GM12872 (cell line): ENCODE measurements around the gene PAPPA2.
A peak's percentile ranks its signal among the peaks of the same experiment; 100 is the strongest.

Source experiments
- TF ChIP-seq, protein P1 (sequence below): IDR thresholded peaks from 3 replicates; pipeline ENCODE4 v1.5.1; 2011; ENCODE audit warnings: low read depth, mild to moderate bottlenecking, low read length, moderate library complexity; ENCODE audit not compliant: insufficient read depth

PAPPA2 gene

GRCh38 chr1:176448340-176448739, 14.6 kb upstream of the PAPPA2 start:
- TF ChIP-seq, protein P1, sequence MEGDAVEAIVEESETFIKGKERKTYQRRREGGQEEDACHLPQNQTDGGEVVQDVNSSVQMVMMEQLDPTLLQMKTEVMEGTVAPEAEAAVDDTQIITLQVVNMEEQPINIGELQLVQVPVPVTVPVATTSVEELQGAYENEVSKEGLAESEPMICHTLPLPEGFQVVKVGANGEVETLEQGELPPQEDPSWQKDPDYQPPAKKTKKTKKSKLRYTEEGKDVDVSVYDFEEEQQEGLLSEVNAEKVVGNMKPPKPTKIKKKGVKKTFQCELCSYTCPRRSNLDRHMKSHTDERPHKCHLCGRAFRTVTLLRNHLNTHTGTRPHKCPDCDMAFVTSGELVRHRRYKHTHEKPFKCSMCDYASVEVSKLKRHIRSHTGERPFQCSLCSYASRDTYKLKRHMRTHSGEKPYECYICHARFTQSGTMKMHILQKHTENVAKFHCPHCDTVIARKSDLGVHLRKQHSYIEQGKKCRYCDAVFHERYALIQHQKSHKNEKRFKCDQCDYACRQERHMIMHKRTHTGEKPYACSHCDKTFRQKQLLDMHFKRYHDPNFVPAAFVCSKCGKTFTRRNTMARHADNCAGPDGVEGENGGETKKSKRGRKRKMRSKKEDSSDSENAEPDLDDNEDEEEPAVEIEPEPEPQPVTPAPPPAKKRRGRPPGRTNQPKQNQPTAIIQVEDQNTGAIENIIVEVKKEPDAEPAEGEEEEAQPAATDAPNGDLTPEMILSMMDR: no peak

GRCh38 chr1:176450526-176450925, 12.4 kb upstream of the PAPPA2 start:
- TF ChIP-seq, protein P1: no peak

GRCh38 chr1:176456795-176457194, 6.2 kb upstream of the PAPPA2 start:
- TF ChIP-seq, protein P1: no peak

DNA sequence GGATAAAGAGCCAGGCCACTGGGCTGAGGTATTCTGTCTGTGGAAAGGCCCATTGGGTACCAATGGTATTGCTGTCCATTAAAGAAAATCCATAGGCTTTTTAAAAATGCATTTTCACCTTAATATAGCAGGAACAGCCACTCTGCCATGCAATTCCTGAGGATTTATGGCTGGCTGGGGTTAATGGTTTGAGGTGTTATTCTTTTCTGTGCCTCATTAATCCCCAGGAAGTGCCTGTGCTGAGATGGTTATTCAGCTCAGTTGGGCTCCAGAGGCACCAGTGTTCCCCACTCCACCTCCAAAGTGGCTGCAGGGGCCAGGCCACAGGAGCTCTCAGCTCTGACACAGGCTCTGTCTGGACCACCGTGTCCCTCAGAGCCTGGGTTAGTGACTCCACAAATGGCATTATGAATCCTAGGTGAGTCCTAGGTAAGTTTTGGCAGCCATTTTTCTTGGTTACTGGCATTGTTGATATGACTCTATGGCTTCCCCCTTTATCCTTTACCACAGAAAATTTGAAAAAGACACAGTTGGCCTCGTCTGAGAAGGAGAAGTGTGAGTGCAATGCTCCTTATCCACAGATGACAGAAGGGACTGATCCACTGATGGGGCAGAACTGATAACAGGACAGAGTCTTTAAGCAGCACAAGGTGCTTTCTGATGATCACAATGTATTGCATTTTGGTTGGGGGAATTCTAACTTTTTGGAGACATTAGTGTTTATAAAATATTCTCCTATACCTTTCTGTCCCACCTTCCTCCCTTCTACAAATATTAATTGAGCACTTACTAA, 2.2 kb upstream of the PAPPA2 start:
- TF ChIP-seq, protein P1: no peak

DNA sequence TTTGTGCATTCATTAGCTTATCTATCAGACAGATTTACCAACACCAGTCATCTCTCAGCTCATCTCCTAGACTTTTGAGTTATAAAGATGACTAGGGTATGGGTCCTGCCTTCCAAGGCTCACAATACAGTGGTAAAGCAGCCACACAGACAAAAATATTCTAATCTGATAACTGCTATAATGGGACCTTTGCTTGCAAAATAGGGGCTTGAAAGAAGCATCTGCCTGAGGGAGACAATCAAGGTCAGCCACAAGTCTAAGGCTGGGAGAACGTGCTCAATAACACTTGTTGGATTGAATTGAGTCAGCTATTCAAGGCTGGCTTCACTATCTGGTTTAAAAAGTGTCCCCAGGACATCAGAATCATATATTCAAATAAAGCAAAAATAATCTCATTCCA, 1.4 kb upstream of the PAPPA2 start:
- TF ChIP-seq, protein P1: no peak

- TF ChIP-seq, protein P1: peak; percentile 59
Observed at GRCh38 chr1:176466514-176466913, 3.5 kb downstream of the PAPPA2 start.

GRCh38 chr1:176469450-176470010, 6.6 kb downstream of the PAPPA2 start:
- TF ChIP-seq, protein P1: no peak
